Hematopoietic multipotent progenitor cell treated with erythropoietin and hydrocortisone succinate and interleukin-3 and kit ligand, for 6 days (in vitro differentiated cells): ENCODE results near the gene MRPL43.

Source experiments
- DNase-seq: peaks from one replicate; pipeline ENCODE4 v3.0.0-alpha.2; 2015

The MRPL43 gene

DNA sequence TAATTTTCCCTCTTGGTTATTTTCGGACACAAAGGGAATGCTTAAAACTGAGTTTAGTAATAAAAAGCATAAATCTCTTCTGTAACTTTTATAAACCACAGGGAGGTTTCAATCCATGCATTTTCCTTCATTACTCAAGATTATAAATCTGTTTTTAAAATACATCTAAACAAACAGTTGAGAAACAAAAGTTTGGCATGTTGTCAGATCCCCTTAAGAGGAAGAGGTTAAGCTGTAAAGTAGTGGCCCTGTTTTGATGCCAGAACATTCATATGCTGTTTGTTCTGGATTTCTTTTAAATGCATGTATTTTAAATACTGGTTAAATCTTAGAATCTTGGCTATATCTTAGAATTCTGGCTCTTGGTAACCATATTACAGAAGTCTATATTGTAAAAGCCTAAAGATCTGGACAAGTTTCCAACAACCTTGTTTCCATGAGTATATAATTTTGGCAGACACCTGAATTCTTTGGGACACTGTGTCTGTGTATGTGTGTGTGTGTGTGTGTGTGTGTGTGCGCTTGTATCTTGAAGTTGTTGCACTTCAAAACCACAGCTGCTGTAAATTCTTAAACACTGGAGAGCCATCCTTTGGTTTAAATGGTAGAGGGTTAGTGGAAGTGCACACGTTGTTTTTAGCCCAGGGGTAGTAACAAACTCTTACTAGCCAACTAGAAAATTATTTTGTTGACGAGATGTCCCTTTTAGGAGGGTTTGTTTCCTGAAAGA lies 24.8 kb downstream of the MRPL43 start:
- no peak for DNase-seq

DNA sequence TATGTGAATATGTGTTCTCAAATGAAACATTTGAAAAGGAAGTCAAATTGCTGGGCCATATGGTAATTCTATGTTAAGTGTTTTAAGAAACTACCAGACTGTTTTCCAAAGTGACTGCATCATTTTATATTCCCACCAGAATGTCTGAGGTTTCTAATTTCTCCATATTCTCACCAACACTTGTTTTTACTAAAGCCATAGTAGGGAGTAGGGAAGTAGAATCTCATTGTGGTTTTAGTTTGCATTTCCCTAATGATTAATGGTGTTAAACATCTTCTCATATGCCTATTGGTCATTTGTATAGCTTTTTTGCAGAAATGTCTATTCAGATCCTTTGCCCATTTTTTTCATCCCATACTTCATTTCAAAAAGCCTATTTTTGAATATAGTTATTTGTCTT lies 27.0 kb downstream of the MRPL43 start:
- DNase-seq = no peak

DNA sequence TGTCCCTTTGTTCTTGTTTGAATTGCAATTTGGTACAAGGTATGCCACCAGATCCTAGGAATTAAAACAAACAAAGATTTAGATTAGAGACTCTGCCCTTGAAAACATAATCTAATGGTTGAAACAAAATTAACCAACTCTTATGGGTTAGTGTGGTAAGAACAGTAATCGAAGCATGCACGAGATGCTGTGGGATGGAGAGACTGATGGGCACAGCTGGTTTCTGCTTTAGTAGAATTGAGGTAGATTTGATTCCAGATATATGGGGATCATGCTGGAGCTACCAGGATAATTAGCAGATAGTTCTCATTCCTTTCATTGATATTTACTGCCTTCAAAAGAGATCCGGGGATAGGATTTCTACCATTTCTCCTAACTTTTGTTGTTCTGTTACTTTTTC lies 38.4 kb downstream of the MRPL43 start:
- DNase-seq = no peak

- DNase-seq = no peak
Measured at GRCh38 chr10:100945754-100946153, 41.5 kb downstream of the MRPL43 start.

DNA sequence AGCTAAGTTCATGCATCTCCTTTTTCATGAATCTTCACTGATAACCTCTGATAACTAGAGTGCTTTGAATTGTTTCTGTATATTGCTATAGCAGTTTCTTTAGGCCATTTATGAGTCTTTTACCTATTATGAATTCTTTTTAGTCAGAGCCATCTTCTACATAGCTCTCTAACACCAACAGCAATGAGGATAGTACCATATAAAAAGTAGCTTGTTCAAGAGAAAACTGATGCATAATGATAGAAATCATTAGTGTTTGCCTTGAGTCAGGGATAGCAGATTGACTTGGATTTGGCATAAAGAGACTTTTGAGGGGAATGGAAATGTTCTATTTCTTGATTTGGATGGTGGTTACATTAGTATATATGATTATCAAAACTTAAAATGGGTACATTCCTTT lies 43.8 kb downstream of the MRPL43 start:
- DNase-seq = no peak

GRCh38 chr10:100942229-100942628 lies 45.1 kb downstream of the MRPL43 start:
- DNase-seq = no peak

DNA sequence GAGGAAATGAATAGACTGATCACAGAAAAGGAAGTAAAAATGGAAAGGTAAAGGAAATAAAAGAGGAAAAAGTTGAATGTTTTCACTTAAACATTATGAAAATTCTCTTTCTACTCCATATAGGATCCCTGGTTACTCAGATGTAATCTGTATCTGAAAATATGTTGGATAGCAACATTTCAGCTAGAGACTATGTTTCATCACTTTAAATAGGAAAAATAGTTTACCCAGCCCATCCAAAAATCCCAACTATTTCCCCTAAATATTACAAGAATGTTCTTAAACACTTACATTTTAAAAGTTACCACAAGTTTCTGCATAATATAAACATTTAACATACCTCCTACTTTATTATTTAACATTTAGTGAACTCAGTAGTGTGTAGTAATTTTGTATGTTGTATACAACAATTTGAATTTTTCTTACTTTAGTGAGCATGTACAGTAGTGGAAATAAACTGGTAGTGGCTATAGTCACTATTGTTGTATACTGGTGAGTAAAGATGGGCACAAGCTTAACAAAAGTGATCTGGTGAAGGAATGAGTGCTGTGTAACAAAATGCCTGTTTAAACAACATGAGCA lies 47.4 kb downstream of the MRPL43 start:
- DNase-seq = no peak
